OCI-LY7 (cell line): ENCODE data around the gene DHFR. TPM values are rescaled to one million over a fixed set of nuclear protein-coding genes. Genes with fewer than 3 reads are reported as not detected.

Source experiments
- BruUV-seq: library from RNA; stranded (reverse); fragments of 400-500 nt; replicated peaks from 2 replicates; lab custom pipeline; 2021; lab: Mats Ljungman, UMichigan
- CTCF ChIA-PET: fragments of 300-600 bp; sonication (Branson Sonifier 250); formaldehyde crosslinking; loops from one replicate; lab custom pipeline; 2022; ENCODE audit warnings: antibody characterized with exemption; ENCODE audit not compliant: unreplicated experiment; lab: Charles Lee
- POLR2A ChIA-PET: fragments of 300-600 bp; sonication (Branson Sonifier 250); formaldehyde crosslinking; loops from one replicate; lab custom pipeline; 2022; ENCODE audit warnings: antibody characterized with exemption; lab: Charles Lee
- DNase-seq: peaks from one replicate; pipeline ENCODE4 v3.0.0-alpha.2; 2015; ENCODE audit warnings: low spot score
- H2AFZ ChIP-seq: fragments of 200-600 bp; sonication (generic), shearing (Covaris generic); 2 replicates; pipeline ENCODE4 v1.6.1; 2014; ENCODE audit warnings: mild to moderate bottlenecking, antibody characterized with exemption, low read length, moderate library complexity
- H3K27ac ChIP-seq: fragments of 200-600 bp; sonication (generic); 2 replicates; pipeline ENCODE4 v1.5.1; 2014; ENCODE audit warnings: mixed run types, low read depth, mild to moderate bottlenecking, moderate library complexity, low read length, inconsistent platforms; ENCODE audit not compliant: poor library complexity, severe bottlenecking
- H3K36me3 ChIP-seq: fragments of 200-600 bp; sonication (generic); 2 replicates; pipeline ENCODE4 v1.6.1; 2014; ENCODE audit warnings: mild to moderate bottlenecking, antibody characterized with exemption, low read length, moderate library complexity, mixed read lengths; ENCODE audit not compliant: insufficient read depth
- H3K4me1 ChIP-seq: fragments of 200-600 bp; sonication (generic); 2 replicates; pipeline ENCODE4 v1.5.1; 2014; ENCODE audit warnings: mild to moderate bottlenecking, low read length; ENCODE audit not compliant: insufficient read depth, poor library complexity, severe bottlenecking
- H3K4me2 ChIP-seq: fragments of 200-600 bp; sonication (generic); 2 replicates; pipeline ENCODE4 v1.6.1; 2014; ENCODE audit warnings: mild to moderate bottlenecking, low read length
- H3K4me3 ChIP-seq: fragments of 200-600 bp; sonication (generic); 2 replicates; pipeline ENCODE4 v1.5.1; 2014; ENCODE audit warnings: mild to moderate bottlenecking, low read depth, low read length; ENCODE audit not compliant: poor library complexity, severe bottlenecking
- H3K79me2 ChIP-seq: fragments of 200-600 bp; sonication (generic); 2 replicates; pipeline ENCODE4 v1.6.1; 2016; ENCODE audit warnings: low read depth, mild to moderate bottlenecking, low read length, moderate library complexity, mixed read lengths; ENCODE audit not compliant: insufficient read depth
- H3K9me2 ChIP-seq: fragments of 200-600 bp; sonication (generic); 2 replicates; pipeline ENCODE4 v1.6.1; 2016; ENCODE audit warnings: mild to moderate bottlenecking, low read length, mixed read lengths; ENCODE audit not compliant: insufficient read depth
- H3K9me3 ChIP-seq: fragments of 200-600 bp; sonication (generic); 2 replicates; pipeline ENCODE4 v1.6.1; 2014; ENCODE audit warnings: mild to moderate bottlenecking, mixed run types, low read length, mixed read lengths
- H4K20me1 ChIP-seq: fragments of 200-600 bp; sonication (generic); 2 replicates; pipeline ENCODE4 v1.6.1; 2014; ENCODE audit warnings: mild to moderate bottlenecking, antibody characterized with exemption, low read length, moderate library complexity, mixed read lengths; ENCODE audit not compliant: insufficient read depth
- EZH2phosphoT487 ChIP-seq: fragments of 200-600 bp; sonication (generic); IDR thresholded peaks from 2 replicates; pipeline ENCODE4 v1.6.1; 2018; ENCODE audit warnings: low read depth, borderline replicate concordance, mild to moderate bottlenecking, mixed run types, antibody characterized with exemption, low read length, moderate library complexity, mixed read lengths
- intact Hi-C: fragments of 100-400 bp; cut with micrococcal nuclease; formaldehyde crosslinking; loops from one replicate; pipeline ENCODE4 v1.10.0; 2022; ENCODE audit not compliant: unreplicated experiment
- total RNA-seq, 2 experiments: library from RNA; depleted of rRNA in 1 of 2; stranded (reverse); fragments of >200 nt in 1 of 2; shearing (Covaris generic) in 1 of 2; gene quantifications; 2 replicates each; pipeline ENCODE4 v1.2.3, GENCODE V29; 2014 to 2022
- TF ChIP-seq, protein P1 (sequence below): fragments of 200-600 bp; sonication (generic); conservative IDR thresholded peaks from 2 replicates; pipeline ENCODE4 v1.5.1; 2014; ENCODE audit warnings: mild to moderate bottlenecking, antibody characterized with exemption, low read length, moderate library complexity, mixed read lengths

Gene DHFR
- total RNA-seq, 2 experiments from 2014 or later = 115 to 164 TPM

DNA sequence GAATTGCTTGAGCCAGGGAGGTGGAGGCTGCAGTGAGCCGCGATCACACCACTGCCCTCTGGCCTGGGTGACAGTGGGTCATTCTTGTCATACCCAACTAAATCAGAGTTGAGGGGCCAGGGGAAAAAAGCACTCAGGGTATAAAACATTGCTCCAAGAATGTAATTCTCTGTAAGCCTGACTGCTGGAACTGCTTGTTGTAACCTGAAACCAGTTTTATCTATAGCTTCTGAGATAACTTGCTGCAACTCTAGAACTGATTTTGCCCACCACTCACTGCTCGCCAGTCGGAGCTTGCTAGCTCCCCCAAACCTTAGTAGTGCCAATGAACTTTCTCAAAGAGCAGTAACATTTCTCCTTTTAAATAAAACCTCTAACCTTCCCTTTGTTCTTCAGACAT is 9.9 kb downstream of the DHFR start:
- H4K20me1 ChIP-seq = no peaks in the 10 kb centered on the region
- no peak overlapping the region for H2AFZ ChIP-seq
- TF ChIP-seq EZH2phosphoT487 = no peak
- TF ChIP-seq, protein P1, sequence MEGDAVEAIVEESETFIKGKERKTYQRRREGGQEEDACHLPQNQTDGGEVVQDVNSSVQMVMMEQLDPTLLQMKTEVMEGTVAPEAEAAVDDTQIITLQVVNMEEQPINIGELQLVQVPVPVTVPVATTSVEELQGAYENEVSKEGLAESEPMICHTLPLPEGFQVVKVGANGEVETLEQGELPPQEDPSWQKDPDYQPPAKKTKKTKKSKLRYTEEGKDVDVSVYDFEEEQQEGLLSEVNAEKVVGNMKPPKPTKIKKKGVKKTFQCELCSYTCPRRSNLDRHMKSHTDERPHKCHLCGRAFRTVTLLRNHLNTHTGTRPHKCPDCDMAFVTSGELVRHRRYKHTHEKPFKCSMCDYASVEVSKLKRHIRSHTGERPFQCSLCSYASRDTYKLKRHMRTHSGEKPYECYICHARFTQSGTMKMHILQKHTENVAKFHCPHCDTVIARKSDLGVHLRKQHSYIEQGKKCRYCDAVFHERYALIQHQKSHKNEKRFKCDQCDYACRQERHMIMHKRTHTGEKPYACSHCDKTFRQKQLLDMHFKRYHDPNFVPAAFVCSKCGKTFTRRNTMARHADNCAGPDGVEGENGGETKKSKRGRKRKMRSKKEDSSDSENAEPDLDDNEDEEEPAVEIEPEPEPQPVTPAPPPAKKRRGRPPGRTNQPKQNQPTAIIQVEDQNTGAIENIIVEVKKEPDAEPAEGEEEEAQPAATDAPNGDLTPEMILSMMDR = no peak
- no peaks in the 10 kb centered on the region for H3K9me3 ChIP-seq
- peaks cover 16% of the 10 kb centered on the region for H3K79me2 ChIP-seq
- POLR2A ChIA-PET = no interaction called here
- no TSS peak for BruUV-seq
- no peak overlapping the region for H3K4me2 ChIP-seq
- peaks cover 47% of the 10 kb centered on the region for H3K36me3 ChIP-seq
- no peaks in the 10 kb centered on the region for H3K4me1 ChIP-seq
- intact Hi-C loops = no loop called here
- CTCF ChIA-PET = no interaction called here
- H3K4me3 ChIP-seq = no peak overlapping the region
- no peak for DNase-seq
- no peak overlapping the region for H3K27ac ChIP-seq
- no peaks in the 10 kb centered on the region for H3K9me2 ChIP-seq

DNA sequence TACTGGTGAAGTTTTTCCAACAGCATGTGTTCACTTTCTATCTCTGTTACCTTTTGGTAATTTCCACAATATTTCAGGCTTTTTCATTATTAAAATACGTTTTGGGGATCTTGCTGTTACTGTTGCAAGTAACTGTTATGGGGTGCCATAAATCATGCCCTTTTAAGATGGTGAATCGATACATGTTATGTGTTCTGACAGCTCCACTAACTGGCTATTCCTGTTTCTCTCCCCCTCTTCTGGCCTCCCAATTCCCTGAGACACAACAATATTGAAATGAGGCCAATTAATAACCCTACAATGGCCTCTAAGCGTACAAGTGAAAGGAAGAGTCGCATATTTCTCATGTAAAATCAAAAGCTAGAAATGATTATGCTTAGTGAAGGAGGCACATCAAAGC is 13.4 kb downstream of the DHFR start:
- Histone ChIP-seq H2AFZ (no peak overlapping the region), H3K79me2 (peaks cover 25% of the 10 kb centered on the region), H3K4me3 (no peak overlapping the region), H3K9me3 (no peaks in the 10 kb centered on the region), H3K4me1 (no peaks in the 10 kb centered on the region), H4K20me1 (no peaks in the 10 kb centered on the region), H3K27ac (no peak overlapping the region), H3K36me3 (peaks cover 82% of the 10 kb centered on the region), H3K9me2 (no peaks in the 10 kb centered on the region), H3K4me2 (no peak overlapping the region)
- BruUV-seq = TSS peak; percentile 0
- no peak for DNase-seq
- ChIA-PET CTCF (no interaction called here), POLR2A (interaction anchor here (0.5 kb wide), 1 partner anchor 44 kb away, joined by 3 read pairs; no protein-coding TSS in a partner anchor)
- intact Hi-C loops = no loop called here
- TF ChIP-seq, protein P1 = no peak
- no peak for TF ChIP-seq EZH2phosphoT487

DNA sequence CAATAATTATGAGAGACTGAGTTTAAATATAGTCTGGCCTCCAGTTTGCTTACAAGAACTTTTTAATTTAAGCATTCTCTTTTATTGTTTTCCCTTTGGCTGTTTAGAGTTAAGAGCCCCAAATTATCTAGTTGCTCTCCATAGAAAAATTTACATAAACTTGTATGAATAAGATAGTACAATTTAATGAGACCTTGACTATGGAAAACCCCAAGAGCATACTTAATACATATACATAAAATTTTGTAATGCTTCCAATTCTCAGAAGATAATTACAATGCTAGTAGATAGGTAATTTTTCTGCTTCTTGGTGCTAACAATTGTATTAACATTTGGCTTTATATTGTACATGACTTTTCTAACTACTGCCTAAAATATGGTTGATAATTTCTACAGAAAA is 20.6 kb downstream of the DHFR start:
- Histone ChIP-seq H3K4me2 (no peak overlapping the region), H3K4me1 (peaks cover 9% of the 10 kb centered on the region), H2AFZ (no peak overlapping the region), H3K79me2 (peaks cover 15% of the 10 kb centered on the region; the same call in 1 of the 2 replicates), H3K27ac (no peak overlapping the region), H3K9me2 (no peaks in the 10 kb centered on the region), H3K36me3 (peaks cover 100% of the 10 kb centered on the region), H3K9me3 (no peaks in the 10 kb centered on the region), H4K20me1 (no peaks in the 10 kb centered on the region), H3K4me3 (no peak overlapping the region)
- no TSS peak for BruUV-seq
- POLR2A ChIA-PET = no interaction called here
- CTCF ChIA-PET = no interaction called here
- intact Hi-C loops = no loop called here
- no peak for DNase-seq
- TF ChIP-seq, protein P1 = no peak
- TF ChIP-seq EZH2phosphoT487 = no peak
